Measurements from ENCODE around the gene LRRC10.

- TF ChIP-seq CTCF (IDR thresholded peaks at IDR 0.05), result no peak
- no peak for TF ChIP-seq POLR2A (IDR thresholded peaks at IDR 0.05)
Observed at GRCh38 chr12:69655616-69656340, 45.1 kb upstream of the LRRC10 start.

All from uterus (tissue), 2 donors.